AG09309 (cell line): ENCODE data around the gene FMNL2.

Source experiments
- DNase-seq: peaks from one replicate; pipeline ENCODE4 v3.0.0-alpha.2; 2010; ENCODE audit warnings: low read depth
- H3K4me3 ChIP-seq: 2 replicates; pipeline ENCODE4 v1.5.1; 2011; ENCODE audit warnings: mild to moderate bottlenecking, low read depth, low read length, moderate library complexity; ENCODE audit not compliant: control insufficient read depth
- CTCF ChIP-seq: IDR thresholded peaks from 2 replicates; pipeline ENCODE4 v1.5.1; 2011; ENCODE audit warnings: mild to moderate bottlenecking, low read depth, low read length, inconsistent platforms; ENCODE audit not compliant: insufficient read depth, control insufficient read depth; ENCODE audit errors: missing control alignments

FMNL2 gene

GRCh38 chr2:152462120-152462519, 127.1 kb downstream of the FMNL2 start:
- no peak overlapping the region for H3K4me3 ChIP-seq
- no peak for DNase-seq
- no peak for TF ChIP-seq CTCF

GRCh38 chr2:152462779-152463178, 127.8 kb downstream of the FMNL2 start:
- no peak for DNase-seq
- TF ChIP-seq CTCF = no peak
- H3K4me3 ChIP-seq = no peak overlapping the region

GRCh38 chr2:152464851-152465470, 130.0 kb downstream of the FMNL2 start:
- no peak overlapping the region for H3K4me3 ChIP-seq
- DNase-seq = no peak

GRCh38 chr2:152465541-152465940, 130.6 kb downstream of the FMNL2 start:
- no peak overlapping the region for H3K4me3 ChIP-seq
- TF ChIP-seq CTCF = no peak
- no peak for DNase-seq

More at GRCh38 chr2:152464851-152465470, 130.0 kb downstream of the FMNL2 start:
- no peak for TF ChIP-seq CTCF

GRCh38 chr2:152466041-152466440, 131.1 kb downstream of the FMNL2 start:
- no peak overlapping the region for H3K4me3 ChIP-seq
- no peak for TF ChIP-seq CTCF
- DNase-seq = no peak

GRCh38 chr2:152466980-152467676, 132.2 kb downstream of the FMNL2 start:
- no peak overlapping the region for H3K4me3 ChIP-seq
- no peak for TF ChIP-seq CTCF
- no peak for DNase-seq
